H1 (cell line): ENCODE measurements around the gene DACT3. TPM values are rescaled to one million over a fixed set of nuclear protein-coding genes. Genes with fewer than 3 reads are reported as not detected.

ENCODE experiments used
- POLR2AphosphoS5 ChIP-seq: IDR thresholded peaks from 2 replicates; pipeline ENCODE4 v1.6.1; 2011; ENCODE audit warnings: low read depth, low read length
- TBP ChIP-seq: IDR thresholded peaks from 2 replicates; pipeline ENCODE4 v1.6.1; 2011; ENCODE audit warnings: low read depth, low read length, improper control_type of control experiment
- polyA plus RNA-seq, 7 experiments: library from polyadenylated mRNA; depleted of rRNA in 3 of 7; stranded (reverse) in 5 of 7; unstranded in 2 of 7; fragments of >200 nt in 5 of 7; fragments of 200-250 nt in 2 of 7; gene quantifications; 1 replicate in 5 of 7; 2 replicates in 1 of 7; 4 replicates in 1 of 7; pipeline versions ENCODE4 v1.2.1 to v1.2.3, GENCODE V29; 2011 to 2013; ENCODE audit warnings: missing spikeins in 2 of 7, mixed read lengths in 2 of 7
- total RNA-seq: library from RNA; stranded (reverse); fragmentation: NEBNext Ultra II Directional; extraction: Animal tissue kit (Norgen Biotek cat#: 25700); gene quantifications from 2 replicates; pipeline ENCODE4 v1.2.1, GENCODE V29; 2021

Gene DACT3
- total and polyA plus RNA-seq, 2 of the 8 experiments (the other 6 are each of a cell fraction or from before 2014, with no cell fraction given): 1.8 to 2.0 TPM

DNA sequence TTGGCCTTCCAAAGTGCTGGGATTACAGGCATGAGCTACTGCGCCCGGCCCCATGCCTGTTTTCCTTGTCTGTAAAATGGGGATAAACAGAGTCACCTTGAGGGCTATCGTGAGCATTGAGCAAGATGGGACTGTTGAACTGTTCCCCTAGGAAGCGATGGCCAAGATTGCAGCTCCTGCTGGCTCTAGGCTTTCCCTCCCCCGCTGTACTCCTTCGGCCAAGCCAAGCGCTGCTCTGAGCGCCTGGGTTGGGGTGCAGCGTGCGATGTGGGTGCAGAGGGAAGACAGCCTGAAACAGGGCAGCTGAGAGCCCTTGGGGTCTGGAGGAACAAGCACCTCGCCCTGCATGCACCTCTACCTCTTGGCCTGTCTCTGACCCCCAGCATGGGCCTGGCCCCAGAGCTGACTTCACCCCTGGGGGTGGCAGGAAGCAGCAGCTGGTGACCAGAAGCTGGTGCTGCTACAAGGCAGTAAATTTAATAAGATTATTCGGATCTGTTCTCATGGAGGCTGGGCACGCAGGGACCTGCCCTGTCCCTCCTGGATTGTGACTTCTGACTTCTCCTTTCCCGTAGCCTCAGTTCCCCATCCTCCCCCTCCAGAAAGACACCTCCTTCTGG is 30.3 kb downstream of the DACT3 start (continued):
- TF ChIP-seq TBP: no peak
- TF ChIP-seq POLR2AphosphoS5: no peak
